GM12801 (cell line): ENCODE results near the gene AKIRIN2.

ENCODE experiments used
- CTCF ChIP-seq: IDR thresholded peaks from one replicate; pipeline ENCODE4 v1.5.1; 2011; ENCODE audit warnings: control low read depth; ENCODE audit not compliant: insufficient read length; ENCODE audit errors: extremely low read depth

The AKIRIN2 gene

GRCh38 chr6:87698547-87699006 is 3.5 kb downstream of the AKIRIN2 start:
- TF ChIP-seq CTCF: no peak

GRCh38 chr6:87697581-87698546 is 4.2 kb downstream of the AKIRIN2 start:
- no peak for TF ChIP-seq CTCF

- no peak for TF ChIP-seq CTCF
These were observed 9.9 kb downstream of the AKIRIN2 start for GRCh38 chr6:87692086-87692485.

- no peak for TF ChIP-seq CTCF
These were observed 11.6 kb downstream of the AKIRIN2 start for GRCh38 chr6:87690441-87690840.

GRCh38 chr6:87687296-87687695 is 14.7 kb downstream of the AKIRIN2 start:
- TF ChIP-seq CTCF: no peak

- no peak for TF ChIP-seq CTCF
These were observed 17.0 kb downstream of the AKIRIN2 start for GRCh38 chr6:87684895-87685654.

GRCh38 chr6:87683890-87684289 is 18.1 kb downstream of the AKIRIN2 start:
- no peak for TF ChIP-seq CTCF
